ENCODE measurements around the gene TDP2.

- TF ChIP-seq RAD21 (conservative IDR thresholded peaks at IDR 0.05) (no peak), CTCF (IDR thresholded peaks at IDR 0.05; ENCODE audit: poor library complexity, severe bottlenecking) (no peak), REST (IDR thresholded peaks at IDR 0.05; ENCODE audit: borderline replicate concordance) (no peak), POLR2AphosphoS5 (IDR thresholded peaks at IDR 0.05) (no peak), EP300 (conservative IDR thresholded peaks at IDR 0.05; ENCODE audit: poor library complexity, severe bottlenecking) (no peak), TAF1 (IDR thresholded peaks at IDR 0.05; ENCODE audit: low read depth) (no peak)
Measured at GRCh38 chr6:24690593-24690992, 23.9 kb upstream of the TDP2 start.

Measured in neural cell (in vitro differentiated cells).